Ramos (cell line): ENCODE results near the gene SCAF8.
"Not testable (repeated sequence)": the region's sequence is repeated elsewhere in the genome, so short reads cannot be mapped to it uniquely, and the experiment has no call there.

Experiments
- in situ Hi-C: fragments of 300-500 bp; cut with MboI; formaldehyde crosslinking; loops from one replicate; pipeline ENCODE4 v1.14.3; 2022; ENCODE audit warnings: low sequenced_read_pairs; ENCODE audit not compliant: unreplicated experiment

The SCAF8 gene

GRCh38 chr6:154733626-154734382 is 588 bp downstream of the SCAF8 start:
- in situ Hi-C loops: no loop called here

- in situ Hi-C loops: no loop called here
Observed at GRCh38 chr6:154736618-154737259, 3.5 kb downstream of the SCAF8 start.

- in situ Hi-C loops: no loop called here
Observed at GRCh38 chr6:154737424-154737823, 4.2 kb downstream of the SCAF8 start.

- in situ Hi-C loops: no loop called here
Observed at GRCh38 chr6:154738551-154738961, 5.3 kb downstream of the SCAF8 start.

- in situ Hi-C loops: no loop called here
Observed at GRCh38 chr6:154740658-154741057, 7.4 kb downstream of the SCAF8 start.

GRCh38 chr6:154742891-154743290 is 9.7 kb downstream of the SCAF8 start:
- in situ Hi-C loops: no loop called here

GRCh38 chr6:154744029-154744745 is 11.0 kb downstream of the SCAF8 start:
- in situ Hi-C loops: not testable (repeated sequence)

GRCh38 chr6:154745243-154745642 is 12.0 kb downstream of the SCAF8 start:
- in situ Hi-C loops: no loop called here

- in situ Hi-C loops: no loop called here
Observed at GRCh38 chr6:154749341-154749740, 16.1 kb downstream of the SCAF8 start.

- in situ Hi-C loops: no loop called here
Observed at GRCh38 chr6:154751011-154751800, 18.0 kb downstream of the SCAF8 start.

- in situ Hi-C loops: no loop called here
Observed at GRCh38 chr6:154752022-154752421, 18.8 kb downstream of the SCAF8 start.

GRCh38 chr6:154754152-154754551 is 20.9 kb downstream of the SCAF8 start:
- in situ Hi-C loops: no loop called here

GRCh38 chr6:154757352-154758050 is 24.3 kb downstream of the SCAF8 start:
- in situ Hi-C loops: no loop called here

GRCh38 chr6:154758125-154758524 is 24.9 kb downstream of the SCAF8 start:
- in situ Hi-C loops: no loop called here

- in situ Hi-C loops: no loop called here
Observed at GRCh38 chr6:154763650-154764049, 30.4 kb downstream of the SCAF8 start.

- in situ Hi-C loops: no loop called here
Observed at GRCh38 chr6:154765273-154765672, 32.1 kb downstream of the SCAF8 start.

- in situ Hi-C loops: no loop called here
Observed at GRCh38 chr6:154766288-154766687, 33.1 kb downstream of the SCAF8 start.

- in situ Hi-C loops: no loop called here
Observed at GRCh38 chr6:154767003-154767723, 33.9 kb downstream of the SCAF8 start.

- in situ Hi-C loops: no loop called here
Observed at GRCh38 chr6:154768280-154768679, 35.1 kb downstream of the SCAF8 start.
